H1 (cell line): ENCODE measurements around the gene TMEM203.

Experiments used
- ATF3 ChIP-seq: IDR thresholded peaks from 2 replicates; pipeline ENCODE4 v1.6.1; 2011; ENCODE audit warnings: low read depth, mild to moderate bottlenecking, low read length; ENCODE audit not compliant: insufficient read depth
- BRCA1 ChIP-seq: IDR thresholded peaks from 2 replicates; pipeline ENCODE4 v1.6.1; 2012; ENCODE audit warnings: low read depth, low read length, improper control_type of control experiment
- CTCF ChIP-seq, 3 experiments: IDR thresholded peaks; 1 replicate in 2 of 3; 2 replicates in 1 of 3; pipeline versions ENCODE4 v1.5.1 to v1.6.1; 2011; ENCODE audit warnings: low read length in 3 of 3, mild to moderate bottlenecking in 3 of 3, inconsistent platforms in 2 of 3, low read depth in 1 of 3, moderate library complexity in 1 of 3; ENCODE audit not compliant: insufficient read depth in 1 of 3; ENCODE audit errors: control extremely low read depth in 1 of 3
- EZH2 ChIP-seq: fragments of 200-600 bp; sonication (generic); IDR thresholded peaks from 2 replicates; pipeline ENCODE4 v1.7.1; 2012; ENCODE audit warnings: low read depth, mild to moderate bottlenecking, moderate library complexity, low read length, inconsistent platforms; ENCODE audit not compliant: severe bottlenecking
- HDAC6 ChIP-seq: IDR thresholded peaks from one replicate; pipeline ENCODE4 v1.7.1; 2012; ENCODE audit warnings: low read depth, mild to moderate bottlenecking, inconsistent platforms, low read length, moderate library complexity
- KDM1A ChIP-seq: fragments of 200-600, 300-600 bp; sonication (generic); IDR thresholded peaks from 2 replicates; pipeline ENCODE4 v1.7.1; 2016; ENCODE audit warnings: mild to moderate bottlenecking, low read length, borderline replicate concordance
- MAFK ChIP-seq: IDR thresholded peaks from 2 replicates; pipeline ENCODE4 v1.6.1; 2012; ENCODE audit warnings: low read depth, mild to moderate bottlenecking, improper control_type of control experiment, low read length
- MAX ChIP-seq: IDR thresholded peaks from 2 replicates; pipeline ENCODE4 v1.6.1; 2012; ENCODE audit warnings: inconsistent platforms
- NRF1 ChIP-seq: IDR thresholded peaks from 2 replicates; pipeline ENCODE4 v1.6.1; 2011; ENCODE audit warnings: mild to moderate bottlenecking, low read depth, low read length, improper control_type of control experiment
- POLR2A ChIP-seq, 2 experiments: IDR thresholded peaks; 1 replicate in 1 of 2; 2 replicates in 1 of 2; pipeline ENCODE4 v1.6.1; 2011; ENCODE audit warnings: low read depth in 2 of 2, low read length in 2 of 2, mild to moderate bottlenecking in 2 of 2; ENCODE audit errors: control extremely low read depth in 1 of 2
- POLR2AphosphoS5 ChIP-seq: IDR thresholded peaks from 2 replicates; pipeline ENCODE4 v1.6.1; 2011; ENCODE audit warnings: low read depth, low read length
- SIN3A ChIP-seq, 2 experiments: IDR thresholded peaks in 1 of 2; conservative IDR thresholded peaks in 1 of 2; 2 replicates each; pipeline ENCODE4 v1.6.1; 2011 to 2012; ENCODE audit warnings: low read length in 2 of 2, improper control_type of control experiment in 1 of 2, low read depth in 1 of 2, mild to moderate bottlenecking in 1 of 2
- TAF1 ChIP-seq: IDR thresholded peaks from 2 replicates; pipeline ENCODE4 v1.6.1; 2011; ENCODE audit warnings: mild to moderate bottlenecking, low read depth, low read length
- USF2 ChIP-seq: IDR thresholded peaks from 2 replicates; pipeline ENCODE4 v1.6.1; 2011; ENCODE audit warnings: low read length, improper control_type of control experiment

- TF ChIP-seq EZH2 = no peak
- no peak for TF ChIP-seq MAX
- TF ChIP-seq SIN3A (conservative IDR thresholded peaks at IDR 0.05 in 1 of 2, IDR thresholded peaks at IDR 0.05 in 1 of 2; ENCODE audit: low read depth in 1 of 2, low read length in 2 of 2) = no peak
- no peak for TF ChIP-seq CTCF (IDR thresholded peaks at IDR 0.05; ENCODE audit: control extremely low read depth in 1 of 3, insufficient read depth in 1 of 3, low read depth in 1 of 3, low read length in 3 of 3)
- no peak for TF ChIP-seq POLR2AphosphoS5
- no peak for TF ChIP-seq POLR2A (IDR thresholded peaks at IDR 0.05; ENCODE audit: control extremely low read depth in 1 of 2, low read depth in 2 of 2, low read length in 2 of 2)
- no peak for TF ChIP-seq TAF1
- TF ChIP-seq BRCA1 = no peak
- TF ChIP-seq USF2 = no peak
- TF ChIP-seq NRF1 = no peak
- TF ChIP-seq KDM1A = no peak
- no peak for TF ChIP-seq ATF3
- no peak for TF ChIP-seq MAFK
- TF ChIP-seq HDAC6 = no peak
These were observed 20.4 kb downstream of the TMEM203 start for GRCh38 chr9:137184881-137185660.
